Muscle of arm (tissue), 14 donors: ENCODE measurements around the gene S1PR4. TPM values are rescaled to one million over a fixed set of nuclear protein-coding genes. Genes with fewer than 3 reads are reported as not detected.

Experiments
- DNase-seq: peaks from one replicate; pipeline ENCODE4 v3.0.0-alpha.2; 2013
- long read RNA-seq, 11 donors: transcript quantifications; one replicate each; lab custom pipeline, GENCODE V29; 2026
- polyA plus RNA-seq, 12 donors: library from polyadenylated mRNA; unstranded; fragments of 120-200 nt; gene quantifications; one replicate each; pipeline ENCODE4 v1.2.1, GENCODE V29; 2013; ENCODE audit not compliant: insufficient read length in 12 of 12

The S1PR4 gene, protein sequence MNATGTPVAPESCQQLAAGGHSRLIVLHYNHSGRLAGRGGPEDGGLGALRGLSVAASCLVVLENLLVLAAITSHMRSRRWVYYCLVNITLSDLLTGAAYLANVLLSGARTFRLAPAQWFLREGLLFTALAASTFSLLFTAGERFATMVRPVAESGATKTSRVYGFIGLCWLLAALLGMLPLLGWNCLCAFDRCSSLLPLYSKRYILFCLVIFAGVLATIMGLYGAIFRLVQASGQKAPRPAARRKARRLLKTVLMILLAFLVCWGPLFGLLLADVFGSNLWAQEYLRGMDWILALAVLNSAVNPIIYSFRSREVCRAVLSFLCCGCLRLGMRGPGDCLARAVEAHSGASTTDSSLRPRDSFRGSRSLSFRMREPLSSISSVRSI
- 1 to 10 TPM in 1 of 12 donors, under 1 TPM in 9, not detected in 2; 0.12 to 1.7 (median 0.29) TPM for polyA plus RNA-seq
- long read RNA-seq, donor 1, partial matches to known transcripts, result 0 of 1 reads
- long read RNA-seq, donor 1, other reads (novel, unspliced or antisense), result 0 of 1 reads
- long read RNA-seq, donor 2, partial matches to known transcripts, result 0 of 2 reads
- long read RNA-seq, donor 2, other reads (novel, unspliced or antisense), result 0 of 2 reads
- long read RNA-seq, donor 3, result 0 reads
- long read RNA-seq, donor 4, result 0 reads
- long read RNA-seq, donor 5, partial matches to known transcripts, result 0 of 1 reads
- long read RNA-seq, donor 5, other reads (novel, unspliced or antisense), result 0 of 1 reads
- long read RNA-seq, donor 6, result 0 reads
- long read RNA-seq, donor 7, result 0 reads
- long read RNA-seq, donor 8, partial matches to known transcripts, result 0 of 1 reads
- long read RNA-seq, donor 8, other reads (novel, unspliced or antisense), result 0 of 1 reads
- long read RNA-seq, donor 9, result 0 reads
- long read RNA-seq, donor 10, partial matches to known transcripts, result 0 of 1 reads
- long read RNA-seq, donor 10, other reads (novel, unspliced or antisense), result 0 of 1 reads
- long read RNA-seq, donor 11, result 0 reads

DNA sequence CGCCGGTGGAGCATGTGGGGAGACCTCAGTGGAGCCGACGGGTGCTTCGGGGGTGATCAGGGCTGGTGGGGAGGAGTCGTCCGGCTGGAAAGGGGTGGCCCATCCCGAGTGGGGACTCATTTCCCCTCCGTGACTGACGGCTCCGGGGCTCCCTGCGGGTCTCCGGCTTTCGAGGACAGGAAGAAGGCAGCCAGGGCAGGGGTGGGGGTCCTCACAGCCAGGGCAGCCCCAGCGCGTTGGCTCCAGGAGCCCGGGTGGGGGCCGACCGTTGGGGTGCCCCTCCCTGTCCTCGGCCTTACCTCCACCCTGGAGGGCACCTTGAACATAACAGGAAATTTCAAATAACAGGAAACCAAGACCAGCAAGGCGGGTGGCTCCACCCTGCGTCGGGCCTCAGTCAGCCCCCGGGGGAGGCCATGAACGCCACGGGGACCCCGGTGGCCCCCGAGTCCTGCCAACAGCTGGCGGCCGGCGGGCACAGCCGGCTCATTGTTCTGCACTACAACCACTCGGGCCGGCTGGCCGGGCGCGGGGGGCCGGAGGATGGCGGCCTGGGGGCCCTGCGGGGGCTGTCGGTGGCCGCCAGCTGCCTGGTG is at the start of gene S1PR4:
TSS of gene S1PR4 (plus strand) at position 393 of the 596 bp plus-strand sequence. CDS start at position 417, 24 bp downstream.
- DNase-seq, result no peak

DNA sequence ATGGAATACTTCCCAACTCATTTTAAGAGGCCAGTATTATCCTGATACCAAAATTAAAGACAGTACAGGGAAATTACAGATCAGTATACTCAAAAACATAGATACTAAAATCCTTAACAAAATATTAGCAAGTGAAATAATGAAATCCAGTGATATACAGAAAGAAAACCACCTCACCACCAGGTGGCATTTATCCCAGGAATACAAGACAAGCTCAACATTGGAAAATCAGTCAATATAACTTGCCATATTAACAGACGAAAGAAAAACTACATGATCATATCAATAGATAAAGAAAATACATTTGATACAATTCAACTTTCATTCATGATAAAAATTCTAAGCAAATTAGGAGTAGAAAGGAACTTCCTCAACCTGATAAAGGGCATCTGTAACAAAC is 49.5 kb upstream of the S1PR4 start:
- DNase-seq, result no peak

DNA sequence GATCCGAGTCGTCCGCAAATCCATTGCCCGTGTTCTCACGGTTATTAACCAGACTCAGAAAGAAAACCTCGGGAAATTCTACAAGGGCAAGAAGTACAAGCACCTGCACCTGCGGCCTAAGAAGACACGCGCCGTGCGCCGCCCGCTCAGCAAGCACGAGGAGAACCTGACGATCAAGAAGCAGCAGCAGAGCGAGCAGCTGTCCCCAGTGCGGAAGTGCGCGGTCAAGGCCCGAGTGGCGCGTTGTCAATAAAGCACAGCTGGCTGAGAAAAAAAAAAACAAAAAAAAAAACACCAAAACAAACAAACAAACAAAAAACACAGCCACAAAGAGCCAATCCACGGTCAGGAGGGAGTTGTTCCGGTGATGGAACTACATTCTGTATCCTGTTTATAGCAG is 47.4 kb upstream of the S1PR4 start:
- no peak for DNase-seq

DNA sequence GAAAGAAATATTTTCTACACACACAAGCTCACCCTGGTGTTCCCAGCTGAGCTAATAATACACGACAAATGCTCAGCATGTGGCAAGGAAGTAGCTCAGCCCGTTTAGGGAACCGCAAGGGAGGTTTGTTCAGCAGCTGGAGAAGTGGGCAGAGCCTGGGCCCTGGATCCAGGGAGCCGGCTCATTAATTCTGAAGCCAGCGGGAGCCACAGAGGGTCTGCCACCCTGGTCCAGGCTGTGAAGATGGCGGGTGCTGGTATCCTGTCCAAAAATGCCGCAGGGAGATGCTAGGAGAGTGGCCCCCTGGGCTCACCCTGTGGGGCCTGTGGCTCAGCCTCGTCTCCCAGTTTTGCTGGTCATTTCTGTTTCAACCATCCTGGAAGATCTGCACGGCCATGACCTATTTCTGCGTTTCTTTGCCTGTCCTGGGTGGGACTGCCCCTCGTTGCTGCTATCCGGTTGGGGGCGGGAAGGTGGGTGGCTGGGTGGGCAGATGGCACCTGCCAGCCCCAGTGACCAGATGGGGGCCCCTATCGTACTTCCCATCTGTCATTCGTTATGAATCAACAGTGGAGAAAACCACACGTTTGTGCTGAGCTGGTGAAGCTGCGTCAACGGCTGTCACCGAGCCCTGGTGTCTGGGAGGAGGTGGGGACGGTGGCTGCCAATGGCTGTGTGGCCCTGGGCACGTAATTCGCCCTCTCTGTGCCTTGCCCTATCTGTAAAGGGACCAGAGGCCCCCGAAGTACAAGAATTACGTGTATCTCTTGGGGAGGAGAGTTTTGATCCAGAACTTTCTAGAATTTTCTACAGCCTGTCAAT is 45.4 kb upstream of the S1PR4 start:
- no peak for DNase-seq

DNA sequence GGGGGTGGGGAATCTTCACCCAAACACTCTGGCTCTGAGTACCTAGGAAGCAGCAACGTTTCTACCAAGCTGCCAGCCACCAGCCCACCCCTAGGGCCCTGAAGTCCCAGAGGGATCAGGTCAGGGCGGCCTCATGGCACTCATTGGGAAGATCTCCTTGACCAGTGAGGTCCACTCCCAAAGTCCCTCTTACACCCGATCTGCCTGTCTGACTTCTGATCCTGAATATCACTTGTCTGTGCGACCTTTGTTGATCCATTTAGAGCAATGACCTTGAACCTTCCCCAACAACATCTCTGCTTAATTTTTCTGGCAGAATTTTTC is 44.8 kb upstream of the S1PR4 start:
- no peak for DNase-seq

DNA sequence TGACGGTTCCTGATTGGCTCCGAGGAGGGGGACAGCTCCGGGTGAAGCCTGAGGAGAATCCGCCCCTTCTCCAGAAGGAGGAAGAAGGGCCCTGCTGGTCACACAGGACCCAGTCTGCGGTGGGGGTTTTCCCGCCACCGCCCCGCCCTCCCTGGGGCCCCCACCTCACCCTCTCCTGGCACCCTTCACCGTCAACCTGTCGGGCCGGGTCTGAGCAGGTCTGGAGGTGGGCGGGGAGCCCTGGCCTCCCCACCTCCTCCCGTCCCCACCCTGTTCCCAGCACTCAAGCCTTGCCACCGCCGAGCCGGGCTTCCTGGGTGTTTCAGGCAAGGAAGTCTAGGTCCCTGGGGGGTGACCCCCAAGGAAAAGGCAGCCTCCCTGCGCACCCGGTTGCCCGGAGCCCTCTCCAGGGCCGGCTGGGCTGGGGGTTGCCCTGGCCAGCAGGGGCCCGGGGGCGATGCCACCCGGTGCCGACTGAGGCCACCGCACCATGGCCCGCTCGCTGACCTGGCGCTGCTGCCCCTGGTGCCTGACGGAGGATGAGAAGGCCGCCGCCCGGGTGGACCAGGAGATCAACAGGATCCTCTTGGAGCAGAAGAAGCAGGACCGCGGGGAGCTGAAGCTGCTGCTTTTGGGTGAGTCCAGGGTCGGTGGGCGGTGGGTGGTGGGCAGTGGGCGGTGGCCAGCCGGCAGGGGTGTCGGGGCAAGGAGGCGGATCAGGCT is 42.4 kb upstream of the S1PR4 start, which contains the start of gene GNA15:
TSS of gene GNA15 (plus strand) at position 73 of the 723 bp plus-strand sequence. CDS start at position 491, 418 bp downstream.
- no peak for DNase-seq

DNA sequence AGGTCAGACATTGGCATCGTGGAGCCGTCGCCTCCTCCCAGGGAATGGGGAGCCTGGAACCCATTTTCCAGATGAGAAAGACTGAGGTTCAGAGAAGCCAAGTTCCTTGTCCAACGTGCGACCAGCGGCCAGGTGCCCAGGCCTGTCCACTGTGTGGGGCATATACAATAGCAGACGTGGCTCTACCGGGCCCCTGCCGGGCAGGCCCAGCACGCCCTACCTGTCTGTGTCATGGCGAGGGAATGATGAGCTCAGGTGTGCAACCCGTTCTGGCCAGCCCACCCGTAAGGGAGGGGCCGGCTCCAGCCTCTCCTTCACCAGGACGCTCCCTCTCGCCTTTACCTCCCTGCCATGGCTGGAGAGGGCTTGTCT is 41.9 kb upstream of the S1PR4 start:
- DNase-seq, result no peak

DNA sequence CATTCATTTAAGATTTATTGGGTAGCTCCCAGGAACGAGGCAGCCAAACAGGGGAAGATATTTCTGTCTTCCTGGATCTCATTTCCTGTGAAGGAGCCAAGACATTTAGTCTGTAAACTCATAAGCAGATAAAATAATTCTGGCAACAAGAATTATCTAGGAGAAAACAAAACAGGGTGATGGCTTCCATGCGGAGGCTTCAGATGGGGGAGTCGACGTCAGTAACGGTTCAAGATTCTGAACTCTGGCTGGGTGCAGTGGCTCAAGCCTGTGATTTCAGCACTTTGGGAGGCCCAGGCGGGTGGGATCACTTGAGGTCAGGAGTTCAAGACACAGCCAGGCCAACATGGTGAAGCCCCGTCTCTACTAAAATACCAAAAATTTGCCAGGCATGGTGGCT is 41.5 kb upstream of the S1PR4 start:
- DNase-seq, result no peak

DNA sequence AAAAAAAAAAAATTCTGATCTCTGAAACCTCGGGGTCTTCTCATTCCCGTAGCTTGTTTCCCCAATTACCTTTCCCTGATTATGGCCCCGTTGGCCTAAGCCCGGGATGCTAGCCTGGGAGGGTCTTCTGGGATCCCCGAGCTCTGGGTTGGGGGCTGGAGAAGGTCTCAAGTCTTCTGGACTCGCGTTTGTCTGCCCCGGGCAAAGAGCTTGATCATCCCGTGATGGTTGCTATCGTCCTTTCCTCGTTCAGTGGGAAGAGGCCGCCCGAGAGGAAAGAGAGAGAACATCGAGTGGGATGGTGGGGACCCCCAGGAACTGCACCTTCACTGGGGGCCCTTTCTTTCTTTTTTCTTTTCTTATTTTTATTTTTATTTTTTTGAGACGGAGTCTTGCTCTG is 40.3 kb upstream of the S1PR4 start:
- DNase-seq, result no peak

DNA sequence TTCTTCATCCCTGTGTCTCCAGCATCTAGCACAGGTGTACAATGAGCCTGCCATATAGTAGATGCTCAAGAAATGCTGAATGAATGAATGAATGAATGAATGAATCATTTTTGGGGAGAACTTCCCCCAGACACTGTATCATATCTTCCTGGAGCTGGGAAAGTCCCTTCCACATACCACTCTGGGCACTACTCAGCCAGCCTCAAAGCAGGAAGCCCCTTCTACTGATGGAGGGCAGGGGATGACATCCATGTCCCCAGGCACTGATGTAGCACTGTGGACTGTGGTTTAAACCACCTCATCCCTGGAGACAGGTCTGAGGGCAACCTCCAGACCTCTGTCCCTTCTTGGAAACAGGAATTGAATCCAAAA is 37.9 kb upstream of the S1PR4 start:
- no peak for DNase-seq

DNA sequence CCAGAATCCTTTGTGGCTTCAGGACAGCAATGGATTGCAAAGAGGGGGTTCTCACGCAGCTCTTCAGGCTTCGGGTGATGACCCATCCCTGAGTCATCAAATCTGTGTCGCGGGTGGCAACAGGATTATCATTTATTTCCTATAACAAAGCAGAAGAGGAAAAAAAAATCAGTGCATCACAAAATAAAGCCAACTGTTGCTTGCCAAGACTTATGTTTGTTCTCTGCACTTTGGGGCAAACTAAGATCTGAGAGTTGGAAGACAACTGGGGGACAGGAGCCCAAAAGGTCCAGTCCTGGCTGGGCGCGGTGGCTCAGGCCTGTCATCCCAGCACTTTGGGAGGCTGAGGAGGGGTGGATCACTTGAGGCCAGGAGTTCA is 36.3 kb upstream of the S1PR4 start:
- no peak for DNase-seq

DNA sequence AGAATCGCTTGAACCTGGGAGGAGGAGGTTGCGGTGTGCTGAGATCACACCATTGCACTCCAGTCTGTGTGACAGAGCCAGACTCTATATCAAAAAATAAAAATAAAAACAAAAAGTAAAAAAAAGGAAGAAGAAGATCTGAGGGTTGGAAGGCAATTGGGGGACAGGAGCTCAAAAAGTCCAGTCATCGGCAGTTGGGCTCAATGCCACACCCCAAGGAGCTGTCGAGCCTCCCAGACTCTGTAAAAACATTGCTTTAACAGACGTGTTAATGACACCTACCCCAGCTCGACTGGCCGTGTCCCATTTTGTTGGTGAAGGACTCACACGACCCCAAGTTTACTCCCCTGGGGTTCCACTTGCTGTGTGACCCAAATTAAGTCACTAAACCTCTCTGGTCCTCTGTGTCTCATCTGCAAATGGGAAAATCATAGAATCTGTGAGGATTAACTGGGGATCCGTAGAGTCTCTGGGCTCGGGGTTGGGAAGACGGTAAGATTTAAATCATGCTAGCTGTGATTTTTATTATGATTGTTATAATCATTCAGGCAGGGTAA is 35.7 kb upstream of the S1PR4 start:
- DNase-seq, result no peak

DNA sequence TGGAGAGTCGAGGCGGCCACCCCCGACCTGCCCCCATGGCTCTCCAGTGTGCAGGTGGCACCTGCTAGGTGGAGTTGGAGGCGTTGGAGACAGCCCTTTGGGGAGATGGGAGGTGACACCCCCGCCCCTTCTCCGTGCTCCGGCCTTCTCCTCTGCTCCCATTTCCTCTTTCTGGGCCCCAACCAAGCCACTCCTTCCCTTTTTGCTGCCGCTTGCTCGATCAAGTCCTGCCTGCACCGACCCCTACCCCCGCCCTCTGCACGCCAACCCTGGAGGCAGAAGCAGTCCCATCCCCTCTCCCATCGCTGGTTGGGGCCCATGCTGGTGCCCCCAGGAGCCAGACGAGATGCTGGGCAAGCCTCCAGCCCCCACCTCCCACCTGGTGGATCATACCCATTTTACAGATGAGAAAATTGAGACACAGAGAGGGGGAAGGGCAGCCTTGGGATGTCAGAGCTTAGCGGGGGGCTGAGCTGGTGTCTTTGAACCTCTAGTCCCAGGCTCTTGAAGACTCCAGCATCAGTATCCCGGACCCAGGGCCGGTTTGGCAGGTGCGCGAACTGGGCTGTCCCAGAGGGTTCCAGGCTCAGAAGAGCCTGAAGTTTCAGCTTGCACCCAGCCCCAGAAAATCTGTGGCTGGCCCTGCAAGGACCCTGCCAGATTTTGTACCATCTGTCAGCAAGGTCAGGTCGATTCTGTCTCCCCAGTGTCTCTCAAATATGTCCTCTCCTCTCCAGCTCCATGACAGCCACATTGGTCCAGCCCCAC is 32.5 kb upstream of the S1PR4 start:
- DNase-seq, result no peak

DNA sequence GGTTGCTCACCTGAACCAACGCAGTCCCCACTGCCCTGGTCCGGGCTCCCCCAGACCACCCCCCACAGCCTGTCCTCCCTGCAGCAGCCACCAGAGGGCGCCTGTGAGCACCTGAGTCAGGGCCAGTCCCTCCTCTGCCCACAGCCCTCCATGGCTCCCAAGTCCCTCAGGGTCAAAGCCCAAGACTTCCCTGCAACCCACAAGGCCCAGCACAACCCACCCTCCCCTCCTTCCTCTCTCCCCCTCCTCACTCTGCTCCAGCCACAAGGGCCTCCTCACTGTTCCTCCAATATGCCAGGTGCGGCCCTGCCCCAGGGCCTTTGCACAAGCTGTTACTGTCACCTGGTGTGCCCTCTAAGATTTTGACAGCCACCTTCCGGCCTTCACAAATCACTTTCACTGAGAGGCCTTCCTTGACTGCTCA is 31.9 kb upstream of the S1PR4 start:
- no peak for DNase-seq

DNA sequence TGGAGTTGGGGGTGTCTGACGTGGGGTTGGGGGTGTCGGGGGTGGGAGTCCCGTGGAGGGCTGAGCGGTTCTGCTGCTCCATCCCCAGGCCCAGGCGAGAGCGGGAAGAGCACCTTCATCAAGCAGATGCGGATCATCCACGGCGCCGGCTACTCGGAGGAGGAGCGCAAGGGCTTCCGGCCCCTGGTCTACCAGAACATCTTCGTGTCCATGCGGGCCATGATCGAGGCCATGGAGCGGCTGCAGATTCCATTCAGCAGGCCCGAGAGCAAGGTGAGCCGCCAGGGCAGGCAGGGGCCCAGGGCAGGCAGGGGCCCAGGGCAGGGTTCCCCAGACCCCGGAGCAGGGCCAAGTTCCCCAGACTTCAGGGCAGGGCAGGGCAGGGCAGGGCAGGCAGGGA is 30.1 kb upstream of the S1PR4 start:
- DNase-seq, result no peak

DNA sequence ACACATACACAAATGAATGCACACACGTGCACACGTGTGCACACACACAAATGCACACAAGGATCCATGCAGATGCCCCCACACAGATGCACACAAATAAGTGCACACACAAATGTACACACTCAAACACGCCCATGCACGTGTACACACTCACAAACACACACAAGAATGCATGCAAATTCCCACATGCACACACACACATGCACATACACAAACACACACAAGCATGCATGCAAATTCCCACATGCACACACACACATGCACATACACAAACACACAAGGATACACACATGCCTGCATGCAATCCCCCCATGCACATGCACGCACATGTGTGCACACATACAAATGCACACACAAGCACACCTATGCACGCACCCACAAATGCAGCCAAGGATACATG is 29.5 kb upstream of the S1PR4 start:
- no peak for DNase-seq

DNA sequence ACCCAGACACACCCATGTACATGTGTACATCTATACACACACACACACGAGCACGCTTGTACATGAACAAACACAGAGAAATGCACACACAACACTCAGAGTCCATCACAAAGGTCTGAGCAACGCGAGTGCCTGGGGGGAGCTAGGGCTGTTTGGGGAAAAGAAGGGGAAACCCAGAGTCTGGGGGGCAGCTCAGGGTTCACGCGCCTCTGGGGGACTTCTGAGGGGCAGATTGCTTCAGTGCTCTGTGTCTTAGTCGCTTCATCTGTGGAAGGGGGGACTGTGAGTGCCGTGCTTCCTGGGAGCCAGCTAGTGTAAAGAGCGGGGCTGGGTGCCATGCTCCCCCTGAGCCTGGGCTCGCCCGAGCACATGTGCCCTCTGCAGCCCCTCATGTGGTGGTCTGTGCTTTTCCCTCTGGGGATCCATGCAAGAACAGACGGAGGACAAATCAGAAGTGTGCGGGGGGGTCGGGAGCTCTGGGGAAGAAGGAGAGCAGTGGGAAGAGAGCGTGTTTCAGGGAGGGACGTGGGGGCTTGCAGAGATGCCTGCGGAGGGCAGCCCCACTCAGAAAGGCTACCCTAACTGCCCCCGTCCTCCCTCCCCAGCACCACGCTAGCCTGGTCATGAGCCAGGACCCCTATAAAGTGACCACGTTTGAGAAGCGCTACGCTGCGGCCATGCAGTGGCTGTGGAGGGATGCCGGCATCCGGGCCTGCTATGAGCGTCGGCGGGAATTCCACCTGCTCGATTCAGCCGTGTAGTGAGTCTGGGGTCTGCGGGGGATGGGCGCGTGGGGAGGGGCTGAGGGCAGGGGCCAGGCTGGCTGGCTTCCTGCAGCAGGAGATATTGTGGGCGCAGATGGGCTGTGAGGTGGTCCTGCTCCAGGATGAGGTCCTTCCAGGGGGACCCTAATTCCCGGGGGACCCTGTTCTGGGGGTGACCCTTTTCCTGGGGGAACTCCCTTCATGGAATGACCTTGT is 28.8 kb upstream of the S1PR4 start:
- DNase-seq, result no peak

DNA sequence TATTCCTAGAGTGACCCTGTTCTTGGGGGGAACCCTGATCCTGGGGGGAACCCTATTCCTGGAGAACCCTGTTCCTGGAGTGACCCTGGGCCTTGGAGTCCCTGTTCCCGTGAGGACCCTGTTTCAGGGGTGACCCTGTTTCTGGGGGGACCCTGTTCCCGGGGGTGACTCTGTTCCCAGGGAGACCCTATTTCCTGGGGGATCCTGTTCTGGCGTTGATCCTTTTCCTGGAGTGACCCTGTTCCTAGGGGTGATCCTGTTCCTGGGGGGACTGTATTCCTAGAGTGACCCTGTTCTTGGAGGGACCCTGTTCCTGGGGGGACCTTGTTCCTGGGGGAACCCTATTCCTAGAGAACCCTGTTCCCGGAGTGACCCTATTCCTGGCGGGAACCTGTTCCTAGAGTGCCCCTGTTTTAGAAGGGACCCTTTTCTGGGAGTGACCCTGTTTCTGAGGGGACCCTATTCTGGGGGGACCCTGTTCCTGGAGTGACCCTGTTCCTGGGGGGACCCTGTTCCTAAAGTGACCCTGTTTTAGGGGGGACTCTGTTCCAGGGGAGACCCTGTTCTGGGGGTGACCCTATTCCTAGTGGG is 27.7 kb upstream of the S1PR4 start:
- no peak for DNase-seq
